GM19351 (cell line): ENCODE results near the gene FBXO11.

Source experiments
- ATAC-seq: cut with Tn5 transposase; IDR thresholded peaks from one replicate; pipeline ENCODE4 v1.9.1; 2021; ENCODE audit warnings: mild to moderate bottlenecking, moderate library complexity; ENCODE audit not compliant: unreplicated experiment

Gene FBXO11

GRCh38 chr2:47798631-47799030 is 107.7 kb downstream of the FBXO11 start:
- ATAC-seq: no peak

DNA sequence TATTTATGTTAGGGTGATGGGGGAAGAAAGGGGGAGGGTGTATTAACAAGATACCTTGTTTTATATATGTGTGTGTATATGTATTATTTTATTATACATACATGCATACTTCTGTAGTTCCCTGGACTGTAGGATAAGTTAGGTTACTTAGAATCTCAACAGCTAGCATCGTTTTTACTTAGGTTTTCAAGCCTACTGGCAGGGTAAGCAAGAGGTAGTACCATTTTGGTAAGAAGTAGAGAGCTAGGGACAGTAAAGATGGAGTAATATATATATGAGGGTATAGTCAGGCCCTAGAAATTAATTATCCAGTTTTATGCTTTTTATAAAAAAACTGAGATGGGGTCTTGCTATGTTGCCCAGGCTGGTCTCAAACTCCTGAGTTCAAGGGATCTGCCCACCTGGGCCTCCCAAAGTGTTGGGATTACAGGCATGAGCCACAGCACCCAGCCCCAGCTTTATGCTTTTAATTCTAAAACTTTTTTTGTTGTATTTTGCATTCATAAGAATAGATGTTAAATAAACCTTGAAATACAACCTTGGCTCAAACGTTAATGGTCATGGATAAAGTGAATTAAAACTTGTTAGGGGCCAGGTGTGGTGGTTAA is 110.1 kb downstream of the FBXO11 start:
- no peak for ATAC-seq

DNA sequence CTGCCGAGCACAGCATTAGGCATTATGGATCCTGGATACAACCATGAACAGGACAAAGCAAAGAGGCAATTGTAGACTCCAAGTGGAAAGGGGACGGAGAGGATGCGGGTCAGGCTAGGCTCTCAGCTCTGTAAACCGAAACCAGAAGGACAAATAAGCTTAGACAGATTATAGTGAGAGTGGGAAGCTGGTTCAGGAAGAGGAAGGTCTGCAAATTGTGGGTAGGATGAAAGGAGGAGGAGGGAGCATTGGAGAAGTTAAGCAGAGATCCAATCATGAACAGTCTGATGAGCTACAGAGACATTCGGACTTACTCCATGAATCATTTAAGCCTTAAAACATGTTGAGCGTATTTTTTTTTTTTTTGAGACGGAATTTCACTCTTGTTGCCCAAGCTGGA is 120.3 kb downstream of the FBXO11 start:
- ATAC-seq: no peak

- no peak for ATAC-seq
These were observed 121.9 kb downstream of the FBXO11 start for GRCh38 chr2:47784352-47784851.

- ATAC-seq: peak; percentile 41
These were observed 122.6 kb downstream of the FBXO11 start for GRCh38 chr2:47783486-47784351.

- ATAC-seq: peak; percentile 77
These were observed 123.4 kb downstream of the FBXO11 start, which contains the start of gene MSH6 for GRCh38 chr2:47782671-47783485. TSS of gene MSH6 (plus strand) at chr2:47783145. CDS start at chr2:47783234, 89 bp downstream.

DNA sequence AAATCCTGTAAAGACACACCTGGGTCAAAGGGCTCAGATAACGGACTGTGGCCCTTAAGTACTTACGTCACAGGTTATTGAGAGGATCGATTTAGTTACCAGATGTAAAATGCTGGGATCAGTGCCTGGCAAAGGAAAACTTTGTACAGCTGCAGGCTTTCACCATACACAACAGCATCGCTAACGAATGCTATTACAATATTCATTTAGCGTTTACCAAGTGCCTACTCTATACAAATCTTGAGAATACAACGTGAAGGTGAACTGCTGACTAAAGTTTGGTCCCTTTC is 124.0 kb downstream of the FBXO11 start:
- ATAC-seq: no peak

- ATAC-seq: no peak
These were observed 126.9 kb downstream of the FBXO11 start for GRCh38 chr2:47779426-47779790.

DNA sequence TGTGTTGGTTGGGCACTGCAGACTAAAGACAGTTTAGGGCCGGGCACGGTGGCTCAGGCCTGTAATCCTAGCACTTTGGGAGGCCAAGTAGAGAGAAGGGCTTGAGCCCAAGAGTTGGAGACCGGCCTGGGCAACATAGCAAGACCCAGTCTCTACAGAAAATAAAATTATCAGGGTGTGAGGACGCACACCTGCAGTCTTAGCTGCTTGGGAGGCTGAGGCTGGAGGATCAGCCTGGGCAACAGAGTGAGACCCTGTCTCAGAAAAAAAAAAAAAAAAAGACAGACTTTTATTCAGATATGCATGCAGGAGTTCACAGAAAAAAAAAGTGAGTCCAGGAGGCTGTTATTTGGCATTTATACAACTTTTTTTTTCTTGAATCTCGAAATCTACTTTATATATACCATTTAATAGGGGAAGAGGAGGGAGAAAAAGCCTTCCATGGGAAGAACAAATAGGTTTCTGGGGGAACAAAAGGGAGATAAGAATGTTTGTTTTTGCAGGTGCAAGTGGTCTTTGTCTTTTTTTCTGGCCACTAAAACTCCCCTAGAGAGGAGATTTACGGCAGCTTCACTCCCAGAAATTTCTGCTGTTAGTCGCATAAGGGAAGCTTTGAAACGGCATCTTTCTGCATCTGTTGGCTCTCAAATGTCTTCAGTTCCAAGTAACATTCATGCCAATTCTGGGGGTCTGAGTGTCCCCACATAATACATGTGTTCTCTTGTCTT is 127.4 kb downstream of the FBXO11 start:
- no peak for ATAC-seq

GRCh38 chr2:47777277-47777937 is 128.9 kb downstream of the FBXO11 start:
- no peak for ATAC-seq

DNA sequence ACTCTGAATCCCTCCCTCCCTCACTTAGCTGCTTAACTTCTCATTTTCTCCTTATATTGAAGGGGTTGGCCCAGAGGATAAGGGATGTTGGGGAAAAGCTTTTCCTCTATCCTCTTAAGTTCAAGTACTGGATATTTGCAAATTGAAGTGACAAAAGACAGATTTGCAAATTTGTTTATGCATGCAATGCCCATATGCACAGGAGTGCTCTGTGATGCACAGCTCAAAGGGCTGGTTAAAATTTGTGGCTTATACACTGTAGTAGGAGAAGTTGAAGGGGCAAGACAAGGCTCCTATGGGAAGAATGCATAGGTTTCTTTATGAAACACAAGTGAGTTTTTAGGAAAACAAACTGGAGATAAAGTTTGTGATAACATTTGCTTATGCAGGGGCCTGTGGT is 131.7 kb downstream of the FBXO11 start:
- ATAC-seq: no peak

DNA sequence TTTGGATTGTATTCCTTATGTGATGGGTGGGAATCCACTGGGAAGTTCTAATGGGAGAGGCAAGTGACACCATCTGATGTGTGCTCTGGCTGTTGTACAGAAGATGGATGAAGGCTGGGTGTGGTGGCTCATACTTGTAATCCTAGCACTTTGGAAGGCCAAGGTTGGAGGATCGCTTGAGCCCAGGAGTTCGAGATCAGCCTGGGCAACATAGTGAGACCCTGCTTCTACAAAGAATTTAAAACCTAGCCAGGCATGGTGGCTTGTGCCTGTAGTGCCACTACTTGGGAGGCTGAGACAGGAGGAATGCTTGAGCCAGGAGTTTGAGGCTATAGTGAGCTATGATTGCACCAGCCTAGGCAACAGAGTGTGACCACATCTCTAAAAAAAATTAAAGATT is 134.0 kb downstream of the FBXO11 start:
- no peak for ATAC-seq

GRCh38 chr2:47771211-47771610 is 135.1 kb downstream of the FBXO11 start:
- ATAC-seq: no peak

DNA sequence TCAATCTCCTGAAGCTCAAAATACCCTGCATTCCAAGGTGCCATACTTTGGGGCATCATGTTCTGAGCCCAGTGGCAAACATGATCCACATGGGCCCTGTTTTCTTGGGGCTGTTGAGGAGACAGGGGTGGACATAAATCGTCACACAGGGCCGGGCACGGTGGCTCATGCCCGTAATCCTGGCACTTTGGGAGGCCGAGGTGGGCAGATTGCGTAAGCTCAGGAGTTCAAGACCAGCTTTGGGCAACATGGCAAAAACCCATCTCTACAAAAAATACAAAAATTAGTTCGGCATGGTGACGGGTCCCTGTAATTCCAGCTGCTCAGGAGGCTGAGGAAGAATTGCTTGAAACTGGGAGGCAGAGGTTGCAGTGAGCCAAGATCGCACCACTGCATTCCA is 137.0 kb downstream of the FBXO11 start:
- ATAC-seq: no peak

DNA sequence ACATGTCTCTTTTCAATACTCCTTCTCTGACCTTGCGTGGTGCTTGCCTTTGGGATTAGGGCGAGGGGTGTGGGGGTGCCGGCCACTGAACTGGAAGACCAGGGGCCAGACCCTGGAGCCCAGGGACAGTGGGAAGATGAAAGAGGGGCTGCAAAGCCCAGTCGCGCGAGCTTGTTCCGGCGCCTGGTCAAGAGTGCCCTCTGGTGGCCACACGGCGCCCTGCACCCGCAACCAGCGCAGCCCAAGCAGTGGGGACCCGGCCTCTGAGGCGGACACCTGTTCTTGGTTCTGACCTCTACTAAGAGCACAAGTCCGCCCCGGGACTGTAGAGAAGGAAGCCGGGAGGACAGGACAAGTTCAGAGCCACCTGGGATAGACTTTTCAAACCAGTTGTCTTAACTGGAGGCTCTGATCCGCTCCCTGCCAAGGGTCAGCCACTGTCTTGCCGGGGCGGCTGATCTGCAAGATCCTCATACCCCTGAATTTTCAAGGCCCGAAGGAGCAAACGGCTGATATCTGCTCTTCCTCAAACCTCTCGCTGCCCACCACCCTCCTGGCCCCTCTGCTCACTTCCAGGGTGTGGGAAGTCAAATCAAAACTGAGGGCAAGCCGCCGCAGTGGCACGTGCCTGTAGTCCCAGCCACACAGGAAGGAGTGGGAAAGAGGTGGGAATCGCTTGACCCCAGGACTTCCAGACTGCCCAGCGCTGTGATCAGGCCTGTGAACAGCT is 138.3 kb downstream of the FBXO11 start:
- peak; percentile 71 for ATAC-seq

- no peak for ATAC-seq
These were observed 138.8 kb downstream of the FBXO11 start for GRCh38 chr2:47767497-47767844.

DNA sequence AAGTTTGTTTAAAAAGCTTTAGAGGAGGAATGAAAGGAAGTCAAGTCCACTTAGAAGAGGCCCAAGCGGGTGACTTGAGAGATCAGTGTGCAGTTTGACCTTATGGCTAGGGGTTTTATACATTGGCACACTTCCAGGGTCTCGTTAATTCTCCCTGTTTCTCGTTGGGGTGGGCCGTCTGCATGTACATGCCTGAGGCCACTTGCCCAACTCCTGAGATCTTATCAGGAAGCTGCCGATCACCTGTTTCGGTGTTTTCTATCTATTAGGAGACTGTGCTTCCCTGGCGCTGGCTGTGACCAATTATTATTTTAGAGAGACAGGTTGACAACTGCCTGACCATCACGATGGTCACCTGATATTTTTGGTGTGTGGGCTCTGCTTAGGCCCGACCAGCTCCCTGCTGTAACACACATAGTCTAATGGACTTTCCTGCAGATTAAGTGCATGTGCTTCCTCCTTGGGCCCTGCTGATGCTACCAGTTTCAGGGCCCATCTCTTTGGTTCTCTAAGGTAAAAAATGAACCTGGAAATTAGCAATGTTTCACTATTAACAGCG is 154.4 kb downstream of the FBXO11 start:
- peak; percentile 29 for ATAC-seq

DNA sequence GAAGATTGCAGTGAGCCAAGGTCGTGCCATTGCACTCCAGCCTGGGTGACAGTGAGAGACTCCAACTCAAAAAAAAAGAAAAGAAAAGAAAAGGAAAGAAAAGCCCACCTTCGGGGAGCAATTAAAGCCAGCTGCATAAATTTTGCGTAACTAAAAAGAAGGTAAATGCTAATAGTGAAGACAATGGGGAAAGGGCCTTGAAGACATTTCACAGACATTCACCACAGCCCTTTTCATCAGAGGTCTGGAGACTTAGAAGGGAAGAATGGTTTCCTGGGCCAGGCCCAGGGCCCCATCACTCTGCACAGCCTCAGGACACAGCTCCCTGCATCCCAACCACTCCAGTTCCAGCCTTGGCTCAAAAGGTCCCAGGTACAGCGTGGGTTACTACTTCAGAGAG is 158.4 kb downstream of the FBXO11 start:
- no peak for ATAC-seq

GRCh38 chr2:47744074-47744473 is 162.2 kb downstream of the FBXO11 start:
- no peak for ATAC-seq

DNA sequence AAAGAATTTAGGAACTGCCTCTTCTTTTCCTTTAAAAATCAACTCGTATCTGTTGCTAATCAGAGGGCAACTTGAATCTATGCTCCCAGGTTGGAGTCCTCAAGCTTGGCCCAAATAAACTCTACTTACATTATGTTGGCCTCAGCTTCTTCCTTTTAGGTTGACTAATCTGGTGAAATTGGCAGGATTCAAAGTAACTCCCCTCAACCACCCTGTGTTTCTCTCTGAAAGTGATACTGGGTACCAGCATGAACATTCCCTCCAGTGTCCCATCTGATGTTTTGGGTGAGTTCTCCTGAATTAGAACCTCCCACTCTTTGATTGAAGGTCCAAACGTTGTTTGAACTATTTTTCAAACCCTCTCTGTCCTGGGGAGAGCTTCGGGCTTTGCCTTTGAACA is 164.7 kb downstream of the FBXO11 start:
- ATAC-seq: no peak
